HG02642 (cell line): ENCODE results near the gene CRYBG1.
"Not testable (repeated sequence)": the region's sequence is repeated elsewhere in the genome, so short reads cannot be mapped to it uniquely, and the experiment has no call there.

Experiments used
- ATAC-seq: cut with Tn5 transposase; IDR thresholded peaks from one replicate; pipeline ENCODE4 v1.9.1; 2021; ENCODE audit warnings: mild to moderate bottlenecking; ENCODE audit not compliant: unreplicated experiment, poor library complexity

Gene CRYBG1

GRCh38 chr6:106373502-106374239, 13.2 kb downstream of the CRYBG1 start:
- ATAC-seq = no peak

GRCh38 chr6:106377061-106377540, 16.6 kb downstream of the CRYBG1 start:
- no peak for ATAC-seq

- ATAC-seq = no peak
Measured at GRCh38 chr6:106379951-106380350, 19.4 kb downstream of the CRYBG1 start.

GRCh38 chr6:106380407-106380806, 19.9 kb downstream of the CRYBG1 start:
- ATAC-seq = no peak

- no peak for ATAC-seq
Measured at GRCh38 chr6:106381223-106381622, 20.7 kb downstream of the CRYBG1 start.

- ATAC-seq = no peak
Measured at GRCh38 chr6:106381881-106382280, 21.4 kb downstream of the CRYBG1 start.

GRCh38 chr6:106383573-106383972, 23.1 kb downstream of the CRYBG1 start:
- no peak for ATAC-seq

- no peak for ATAC-seq
Measured at GRCh38 chr6:106385530-106385929, 25.0 kb downstream of the CRYBG1 start.

- no peak for ATAC-seq
Measured at GRCh38 chr6:106387875-106388274, 27.4 kb downstream of the CRYBG1 start.

- ATAC-seq = no peak
Measured at GRCh38 chr6:106390088-106390487, 29.6 kb downstream of the CRYBG1 start.

GRCh38 chr6:106396426-106397220, 36.1 kb downstream of the CRYBG1 start:
- ATAC-seq = no peak

GRCh38 chr6:106397431-106397830, 36.9 kb downstream of the CRYBG1 start:
- no peak for ATAC-seq

- no peak for ATAC-seq
Measured at GRCh38 chr6:106398621-106399020, 38.1 kb downstream of the CRYBG1 start.

- ATAC-seq = not testable (repeated sequence)
Measured at GRCh38 chr6:106405044-106405443, 44.5 kb downstream of the CRYBG1 start.

- ATAC-seq = no peak
Measured at GRCh38 chr6:106411056-106411455, 50.5 kb downstream of the CRYBG1 start.

- no peak for ATAC-seq
Measured at GRCh38 chr6:106411643-106412200, 51.2 kb downstream of the CRYBG1 start.

GRCh38 chr6:106413016-106413415, 52.5 kb downstream of the CRYBG1 start:
- ATAC-seq = no peak

GRCh38 chr6:106413722-106414121, 53.2 kb downstream of the CRYBG1 start:
- no peak for ATAC-seq

GRCh38 chr6:106415921-106416320, 55.4 kb downstream of the CRYBG1 start:
- ATAC-seq = no peak

- no peak for ATAC-seq
Measured at GRCh38 chr6:106417572-106418147, 57.1 kb downstream of the CRYBG1 start.
